NCI-H2107 (cell line): ENCODE measurements around the gene HRG.
"Not testable (repeated sequence)": the region's sequence is repeated elsewhere in the genome, so short reads cannot be mapped to it uniquely, and the experiment has no call there.

Experiments used
- DNase-seq: peaks from one replicate; lab custom pipeline; 2025; lab: John Stamatoyannopoulos, UW

The HRG gene, protein sequence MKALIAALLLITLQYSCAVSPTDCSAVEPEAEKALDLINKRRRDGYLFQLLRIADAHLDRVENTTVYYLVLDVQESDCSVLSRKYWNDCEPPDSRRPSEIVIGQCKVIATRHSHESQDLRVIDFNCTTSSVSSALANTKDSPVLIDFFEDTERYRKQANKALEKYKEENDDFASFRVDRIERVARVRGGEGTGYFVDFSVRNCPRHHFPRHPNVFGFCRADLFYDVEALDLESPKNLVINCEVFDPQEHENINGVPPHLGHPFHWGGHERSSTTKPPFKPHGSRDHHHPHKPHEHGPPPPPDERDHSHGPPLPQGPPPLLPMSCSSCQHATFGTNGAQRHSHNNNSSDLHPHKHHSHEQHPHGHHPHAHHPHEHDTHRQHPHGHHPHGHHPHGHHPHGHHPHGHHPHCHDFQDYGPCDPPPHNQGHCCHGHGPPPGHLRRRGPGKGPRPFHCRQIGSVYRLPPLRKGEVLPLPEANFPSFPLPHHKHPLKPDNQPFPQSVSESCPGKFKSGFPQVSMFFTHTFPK

GRCh38 chr3:186665625-186666188 is at the start of gene HRG:
Gene HRG (plus strand): TSS chr3:186666014. CDS start chr3:186666032, 18 bp downstream.
- DNase-seq, result no peak

DNA sequence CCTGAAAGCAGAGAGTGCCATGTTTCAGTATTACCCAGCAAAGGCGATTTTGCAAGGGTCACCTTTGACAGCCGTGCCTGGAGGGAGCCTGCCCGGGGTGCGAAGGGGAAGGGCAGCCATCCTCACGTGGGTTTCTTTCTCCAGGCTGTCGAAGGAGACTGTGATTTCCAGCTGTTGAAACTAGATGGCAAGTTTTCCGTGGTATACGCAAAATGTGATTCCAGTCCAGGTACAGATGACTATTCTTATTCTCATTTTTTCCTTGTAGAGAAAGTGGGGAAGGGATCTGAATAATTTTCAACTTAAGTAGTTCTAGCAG is 49.6 kb upstream of the HRG start:
- DNase-seq, result no peak

DNA sequence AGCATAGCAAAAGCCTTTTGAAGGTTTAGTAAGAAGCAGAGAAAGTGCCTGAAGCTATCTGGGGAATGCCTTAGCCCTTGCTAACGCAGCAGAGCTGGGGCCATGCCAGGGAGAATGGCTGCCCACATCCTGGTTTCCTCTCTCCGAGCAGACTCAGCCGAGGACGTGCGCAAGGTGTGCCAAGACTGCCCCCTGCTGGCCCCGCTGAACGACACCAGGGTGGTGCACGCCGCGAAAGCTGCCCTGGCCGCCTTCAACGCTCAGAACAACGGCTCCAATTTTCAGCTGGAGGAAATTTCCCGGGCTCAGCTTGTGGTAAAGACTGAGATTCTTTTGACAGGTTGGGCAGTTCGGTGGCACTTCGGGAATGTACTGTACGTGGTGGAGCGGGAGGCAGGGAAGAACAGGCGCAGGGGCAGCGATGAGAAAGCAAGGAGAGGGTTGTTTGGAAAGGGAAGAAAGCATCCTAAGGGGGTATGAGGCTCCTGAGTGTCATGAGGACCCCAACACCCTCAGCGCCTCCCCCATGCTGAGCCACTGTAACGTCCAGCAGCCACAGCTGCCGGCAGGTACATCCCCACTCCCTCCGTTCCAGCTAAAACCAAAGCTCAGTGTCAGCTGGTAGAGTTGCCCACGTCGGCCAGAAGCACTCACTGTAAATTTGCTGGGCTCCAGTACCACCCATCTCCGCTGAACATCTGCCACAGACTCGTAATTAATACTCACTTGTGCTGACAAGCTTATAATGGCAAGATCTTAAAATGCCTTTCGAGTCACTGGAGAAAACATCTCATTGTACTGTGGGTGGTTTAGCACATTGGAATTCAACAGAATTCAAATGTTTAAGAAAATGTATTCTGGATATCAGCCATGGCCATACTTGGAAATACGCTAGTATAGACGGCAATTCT is 48.5 kb upstream of the HRG start:
- peak; percentile 93 for DNase-seq

DNA sequence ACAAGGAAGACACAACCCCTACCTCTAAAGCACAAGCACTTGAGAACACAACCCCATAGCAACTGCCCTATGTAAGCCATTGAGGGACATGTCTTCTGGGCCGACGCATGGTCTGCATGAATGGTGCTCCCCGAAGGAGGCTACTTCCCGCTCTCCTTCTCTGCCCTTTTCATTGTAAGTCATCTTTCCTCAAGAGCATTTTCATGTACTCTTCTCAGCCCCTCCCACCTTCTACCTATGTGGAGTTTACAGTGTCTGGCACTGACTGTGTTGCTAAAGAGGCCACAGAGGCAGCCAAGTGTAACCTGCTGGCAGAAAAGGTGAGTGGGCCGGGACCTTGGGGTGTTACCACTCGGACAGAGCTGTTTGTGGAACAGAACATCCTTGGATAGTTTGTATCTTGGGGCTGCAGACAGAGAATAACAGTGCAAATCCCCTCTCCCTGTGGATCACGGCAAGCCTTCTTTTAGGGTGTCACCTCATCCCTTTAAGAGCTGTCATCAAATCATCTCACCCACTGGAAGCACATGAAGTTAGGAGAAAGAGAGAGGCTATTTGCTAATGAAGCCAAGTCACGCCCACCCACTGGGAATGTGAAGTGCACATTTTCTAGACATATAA is 47.4 kb upstream of the HRG start:
- no peak for DNase-seq

DNA sequence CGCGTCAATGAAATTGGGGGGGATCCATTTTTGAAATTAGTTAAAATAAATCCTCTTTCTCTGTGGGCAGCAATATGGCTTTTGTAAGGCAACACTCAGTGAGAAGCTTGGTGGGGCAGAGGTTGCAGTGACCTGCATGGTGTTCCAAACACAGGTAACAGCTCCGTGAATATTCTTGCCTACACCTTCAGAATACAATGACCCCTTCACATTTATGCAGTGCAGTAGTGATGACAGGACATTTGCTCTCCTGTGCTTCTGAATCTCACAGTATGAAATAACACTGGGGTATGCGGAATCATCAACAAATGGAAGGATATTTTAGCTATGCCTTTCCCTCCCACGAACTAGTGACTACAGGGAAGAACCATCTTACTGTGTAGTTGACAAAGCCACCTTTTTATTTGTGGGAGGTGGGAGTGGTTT is 46.0 kb upstream of the HRG start:
- DNase-seq, result no peak

DNA sequence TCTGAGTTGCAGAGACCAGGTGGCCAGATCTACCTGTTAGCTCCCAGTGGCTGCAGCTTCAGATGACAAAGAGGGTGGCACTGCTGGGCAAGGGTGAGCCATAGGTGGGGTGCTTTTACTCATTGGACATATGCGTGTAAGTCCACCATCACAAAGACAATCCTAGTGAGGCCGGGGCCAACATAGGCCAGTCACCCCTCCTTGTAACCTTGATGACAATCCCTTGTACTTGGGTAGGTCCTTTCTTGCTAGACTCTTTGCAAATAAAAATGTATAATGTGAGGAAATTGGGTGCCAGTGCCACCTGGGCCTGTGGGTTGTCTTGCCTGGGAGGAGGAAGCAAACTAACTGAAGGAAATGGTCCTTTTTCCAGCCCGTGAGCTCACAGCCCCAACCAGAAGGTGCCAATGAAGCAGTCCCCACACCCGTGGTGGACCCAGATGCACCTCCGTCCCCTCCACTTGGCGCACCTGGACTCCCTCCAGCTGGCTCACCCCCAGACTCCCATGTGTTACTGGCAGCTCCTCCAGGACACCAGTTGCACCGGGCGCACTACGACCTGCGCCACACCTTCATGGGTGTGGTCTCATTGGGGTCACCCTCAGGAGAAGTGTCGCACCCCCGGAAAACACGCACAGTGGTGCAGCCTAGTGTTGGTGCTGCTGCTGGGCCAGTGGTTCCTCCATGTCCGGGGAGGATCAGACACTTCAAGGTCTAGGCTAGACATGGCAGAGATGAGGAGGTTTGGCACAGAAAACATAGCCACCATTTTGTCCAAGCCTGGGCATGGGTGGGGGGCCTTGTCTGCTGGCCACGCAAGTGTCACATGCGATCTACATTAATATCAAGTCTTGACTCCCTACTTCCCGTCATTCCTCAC is 45.4 kb upstream of the HRG start:
- DNase-seq, result no peak

GRCh38 chr3:186621894-186622650 is 43.7 kb upstream of the HRG start:
- no peak for DNase-seq

GRCh38 chr3:186622651-186623310 is 43.0 kb upstream of the HRG start:
- DNase-seq, result no peak

GRCh38 chr3:186624598-186624997 is 41.2 kb upstream of the HRG start:
- DNase-seq, result no peak

- no peak for DNase-seq
These were observed 40.2 kb upstream of the HRG start for GRCh38 chr3:186625600-186626042.

DNA sequence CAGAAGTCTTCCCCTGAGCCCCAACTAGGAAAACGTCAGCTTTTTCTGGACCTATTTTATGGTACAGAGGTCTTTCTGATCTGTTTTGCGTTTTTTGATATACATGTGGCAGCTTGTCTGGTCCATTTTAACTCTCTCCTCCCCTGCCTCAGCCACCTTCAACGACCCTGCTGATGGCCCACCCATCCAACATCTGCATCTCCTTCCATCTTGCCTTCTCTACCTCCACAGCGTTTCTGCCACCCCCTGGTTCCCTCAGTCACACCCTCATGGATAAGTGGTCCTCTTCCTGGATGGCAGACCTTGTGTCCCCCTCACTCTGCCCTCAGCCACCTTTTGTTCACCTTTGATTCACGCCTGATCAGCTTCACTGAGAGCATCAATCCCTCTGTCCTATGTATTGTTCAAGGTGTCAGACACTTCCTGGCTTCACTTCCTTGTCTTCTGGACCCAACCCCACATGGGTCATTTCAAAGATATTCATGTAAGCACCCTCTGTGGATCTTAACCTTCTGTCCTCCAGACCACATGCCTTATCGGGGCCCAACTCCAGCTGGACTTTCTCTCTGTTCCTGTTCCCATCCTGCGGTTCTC is 39.5 kb upstream of the HRG start:
- no peak for DNase-seq

GRCh38 chr3:186627852-186628414 is 37.9 kb upstream of the HRG start:
- no peak for DNase-seq

- no peak for DNase-seq
These were observed 37.1 kb upstream of the HRG start for GRCh38 chr3:186628756-186629155.

- DNase-seq, result no peak
These were observed 34.7 kb upstream of the HRG start for GRCh38 chr3:186630950-186631641.

- no peak for DNase-seq
These were observed 32.3 kb upstream of the HRG start for GRCh38 chr3:186633481-186633880.

GRCh38 chr3:186634207-186634606 is 31.6 kb upstream of the HRG start:
- DNase-seq, result not testable (repeated sequence)

- no peak for DNase-seq
These were observed 30.3 kb upstream of the HRG start for GRCh38 chr3:186635532-186635931.

- no peak for DNase-seq
These were observed 29.3 kb upstream of the HRG start for GRCh38 chr3:186636536-186636935.
